ENCODE measurements around the gene C1QTNF8. TPM values are rescaled to one million over a fixed set of nuclear protein-coding genes. Genes with fewer than 3 reads are reported as not detected.

Gene C1QTNF8
- polyA plus RNA-seq, 1 donor (not counting 4 experiments of a cell fraction or from before 2014, with no cell fraction given): not detected

DNA sequence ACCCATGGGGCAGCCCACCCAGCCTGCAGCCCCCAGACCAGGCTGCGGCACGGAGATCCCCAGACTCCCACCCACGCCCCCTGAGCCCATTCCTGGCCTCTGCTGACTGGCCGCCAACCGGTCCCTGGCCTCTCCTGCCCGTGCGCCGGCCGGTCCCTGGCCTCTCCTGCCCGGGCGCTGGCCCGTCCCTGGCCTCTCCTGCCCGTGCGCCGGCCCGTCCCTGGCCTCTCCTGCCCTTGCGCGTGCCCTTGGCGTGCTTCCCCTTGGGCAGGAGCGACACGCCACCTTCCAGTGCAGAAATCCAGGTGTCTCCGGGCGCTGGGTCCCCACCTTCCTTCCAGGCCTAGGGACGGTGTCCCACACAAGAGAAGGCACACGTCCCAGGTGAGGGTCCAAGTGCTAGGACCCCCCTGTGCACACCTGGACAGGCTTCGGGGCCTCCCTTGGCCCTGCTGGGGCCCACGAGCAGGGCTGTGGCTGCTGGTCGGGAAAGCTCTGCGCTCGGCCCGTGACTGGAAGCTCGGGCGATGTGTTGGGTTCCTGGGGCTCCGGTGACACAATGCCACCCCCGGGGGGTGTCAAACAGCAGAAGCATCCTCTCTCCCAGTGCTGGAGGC, 35.4 kb upstream of the C1QTNF8 start:
- no peaks in the 10 kb centered on the region for H3K4me1 ChIP-seq (ENCODE audit: control insufficient read depth, extremely low read depth, insufficient read depth, low read length)
- H3K9me3 ChIP-seq (ENCODE audit: control insufficient read depth, low read depth, low read length): no peaks in the 10 kb centered on the region
- H3K4me3 ChIP-seq (ENCODE audit: control insufficient read depth in 2 of 3, extremely low read depth in 1 of 3, insufficient read depth in 2 of 3, low read depth in 1 of 3, low read length in 3 of 3): no peak overlapping the region
- no peak overlapping the region for H3K4me2 ChIP-seq (ENCODE audit: control insufficient read depth, extremely low read depth, insufficient read depth, low read depth, low read length)
- no peaks in the 10 kb centered on the region for H3K36me3 ChIP-seq (ENCODE audit: control insufficient read depth in 2 of 2, extremely low read depth in 1 of 2, insufficient read depth in 2 of 2, low read length in 2 of 2)
- dilution Hi-C loops (cut with MboI; ENCODE audit: extremely low pct_ligation_motif_present, low sequenced_read_pairs): no loop called here
- H4K20me1 ChIP-seq (ENCODE audit: control insufficient read depth, extremely low read depth, insufficient read depth, low read length): no peaks in the 10 kb centered on the region
- TF ChIP-seq, protein P1, sequence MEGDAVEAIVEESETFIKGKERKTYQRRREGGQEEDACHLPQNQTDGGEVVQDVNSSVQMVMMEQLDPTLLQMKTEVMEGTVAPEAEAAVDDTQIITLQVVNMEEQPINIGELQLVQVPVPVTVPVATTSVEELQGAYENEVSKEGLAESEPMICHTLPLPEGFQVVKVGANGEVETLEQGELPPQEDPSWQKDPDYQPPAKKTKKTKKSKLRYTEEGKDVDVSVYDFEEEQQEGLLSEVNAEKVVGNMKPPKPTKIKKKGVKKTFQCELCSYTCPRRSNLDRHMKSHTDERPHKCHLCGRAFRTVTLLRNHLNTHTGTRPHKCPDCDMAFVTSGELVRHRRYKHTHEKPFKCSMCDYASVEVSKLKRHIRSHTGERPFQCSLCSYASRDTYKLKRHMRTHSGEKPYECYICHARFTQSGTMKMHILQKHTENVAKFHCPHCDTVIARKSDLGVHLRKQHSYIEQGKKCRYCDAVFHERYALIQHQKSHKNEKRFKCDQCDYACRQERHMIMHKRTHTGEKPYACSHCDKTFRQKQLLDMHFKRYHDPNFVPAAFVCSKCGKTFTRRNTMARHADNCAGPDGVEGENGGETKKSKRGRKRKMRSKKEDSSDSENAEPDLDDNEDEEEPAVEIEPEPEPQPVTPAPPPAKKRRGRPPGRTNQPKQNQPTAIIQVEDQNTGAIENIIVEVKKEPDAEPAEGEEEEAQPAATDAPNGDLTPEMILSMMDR (optimal IDR thresholded peaks at IDR 0.05 in 1 of 3, IDR thresholded peaks at IDR 0.05 in 1 of 3, conservative IDR thresholded peaks at IDR 0.05 in 1 of 3; ENCODE audit: extremely low read depth in 1 of 3, insufficient read depth in 2 of 3, low read length in 3 of 3): no peak
- TF ChIP-seq EZH2 (IDR thresholded peaks at IDR 0.05; ENCODE audit: low read length): no peak
- H3K9ac ChIP-seq (ENCODE audit: control insufficient read depth, extremely low read depth, insufficient read depth, low read length): no peak overlapping the region
- H3K27ac ChIP-seq (ENCODE audit: control insufficient read depth, insufficient read depth, low read length): no peak overlapping the region
- H3K9me1 ChIP-seq (ENCODE audit: control insufficient read depth, extremely low read depth, insufficient read depth, low read length): no peaks in the 10 kb centered on the region
- no peak overlapping the region for H2AFZ ChIP-seq (ENCODE audit: control insufficient read depth, low read length)
- no peaks in the 10 kb centered on the region for H3K27me3 ChIP-seq (ENCODE audit: control insufficient read depth, extremely low read depth, insufficient read depth, low read length)
- no peaks in the 10 kb centered on the region for H3K79me2 ChIP-seq (ENCODE audit: control insufficient read depth, insufficient read depth, low read length)
- DNase-seq (ENCODE audit: low read depth, low spot score): no peak
- FAIRE-seq: no peak

DNA sequence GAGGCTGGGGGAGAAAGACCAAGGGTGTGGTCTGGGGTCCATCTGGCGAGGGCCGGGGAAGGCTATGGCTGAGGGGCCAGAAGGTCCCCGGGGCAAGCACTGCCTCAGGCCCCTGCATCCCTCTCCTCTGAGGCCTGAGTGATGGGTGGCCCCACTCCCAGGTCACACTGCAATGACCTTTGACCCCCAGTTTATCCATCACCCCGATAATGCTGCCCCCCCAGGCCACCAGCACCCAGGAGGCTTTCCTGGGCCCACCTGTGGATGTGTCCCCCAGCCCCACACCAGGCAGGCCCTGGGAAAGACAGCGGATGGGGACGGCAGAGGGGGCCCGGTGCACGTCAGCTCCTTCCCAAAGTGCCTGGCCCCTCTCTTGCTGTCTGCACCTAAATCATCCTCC, 34.3 kb upstream of the C1QTNF8 start:
- Histone ChIP-seq H3K9ac (ENCODE audit: control insufficient read depth, extremely low read depth, insufficient read depth, low read length) (no peak overlapping the region), H3K27me3 (ENCODE audit: control insufficient read depth, extremely low read depth, insufficient read depth, low read length) (no peaks in the 10 kb centered on the region)

More for the DNA sequence above, 34.3 kb upstream of the C1QTNF8 start:
- FAIRE-seq (no peak), DNase-seq (ENCODE audit: low read depth, low spot score) (no peak)
- no peak overlapping the region for H3K4me2 ChIP-seq (ENCODE audit: control insufficient read depth, extremely low read depth, insufficient read depth, low read depth, low read length)
- no peaks in the 10 kb centered on the region for H3K4me1 ChIP-seq (ENCODE audit: control insufficient read depth, extremely low read depth, insufficient read depth, low read length)
- TF ChIP-seq EZH2 (IDR thresholded peaks at IDR 0.05; ENCODE audit: low read length): no peak
- TF ChIP-seq, protein P1 (optimal IDR thresholded peaks at IDR 0.05 in 1 of 3, IDR thresholded peaks at IDR 0.05 in 1 of 3, conservative IDR thresholded peaks at IDR 0.05 in 1 of 3; ENCODE audit: extremely low read depth in 1 of 3, insufficient read depth in 2 of 3, low read length in 3 of 3): no peak
- H4K20me1 ChIP-seq (ENCODE audit: control insufficient read depth, extremely low read depth, insufficient read depth, low read length): no peaks in the 10 kb centered on the region
- H3K9me3 ChIP-seq (ENCODE audit: control insufficient read depth, low read depth, low read length): no peaks in the 10 kb centered on the region
- H3K27ac ChIP-seq (ENCODE audit: control insufficient read depth, insufficient read depth, low read length): no peak overlapping the region
- no peaks in the 10 kb centered on the region for H3K79me2 ChIP-seq (ENCODE audit: control insufficient read depth, insufficient read depth, low read length)
- H3K9me1 ChIP-seq (ENCODE audit: control insufficient read depth, extremely low read depth, insufficient read depth, low read length): no peaks in the 10 kb centered on the region
- no peaks in the 10 kb centered on the region for H3K36me3 ChIP-seq (ENCODE audit: control insufficient read depth in 2 of 2, extremely low read depth in 1 of 2, insufficient read depth in 2 of 2, low read length in 2 of 2)
- no peak overlapping the region for H2AFZ ChIP-seq (ENCODE audit: control insufficient read depth, low read length)
- no peak overlapping the region for H3K4me3 ChIP-seq (ENCODE audit: control insufficient read depth in 2 of 3, extremely low read depth in 1 of 3, insufficient read depth in 2 of 3, low read depth in 1 of 3, low read length in 3 of 3)
- dilution Hi-C loops (cut with MboI; ENCODE audit: extremely low pct_ligation_motif_present, low sequenced_read_pairs): no loop called here
